RWPE2 (cell line): ENCODE measurements around the gene QRFP.
A peak's percentile ranks its signal among the peaks of the same experiment; 100 is the strongest.

Source experiments
- ATAC-seq: fragments of 200-7000 bp; cut with Tn5 transposase; 3 replicates; pipeline ENCODE4 v1.9.1; 2021; ENCODE audit warnings: low read depth
- DNase-seq: peaks from one replicate; pipeline ENCODE4 v3.0.0-alpha.2; 2020; ENCODE audit warnings: low spot score
- H3K27ac ChIP-seq: fragments of 450-650 bp; 2 replicates; pipeline ENCODE4 v1.5.1; 2017; ENCODE audit warnings: mild to moderate bottlenecking; ENCODE audit not compliant: poor library complexity, severe bottlenecking
- H3K27me3 ChIP-seq: fragments of 250-450 bp; sonication (Bioruptor Pico); 2 replicates; pipeline ENCODE4 v1.5.1; 2021; ENCODE audit warnings: mild to moderate bottlenecking, moderate library complexity; ENCODE audit not compliant: insufficient read depth, poor library complexity, severe bottlenecking
- H3K36me3 ChIP-seq: fragments of 250-450 bp; sonication (Bioruptor Pico); 2 replicates; pipeline ENCODE4 v1.5.1; 2020; ENCODE audit warnings: low read depth, mild to moderate bottlenecking, moderate library complexity
- H3K4me1 ChIP-seq: fragments of 250-450 bp; sonication (Bioruptor Pico); 2 replicates; pipeline ENCODE4 v1.5.1; 2021; ENCODE audit warnings: mild to moderate bottlenecking, moderate library complexity; ENCODE audit not compliant: insufficient read depth, poor library complexity, severe bottlenecking
- H3K4me3 ChIP-seq: fragments of 250-450 bp; sonication (Bioruptor Pico); 2 replicates; pipeline ENCODE4 v1.5.1; 2021; ENCODE audit warnings: mild to moderate bottlenecking, moderate library complexity; ENCODE audit not compliant: severe bottlenecking
- H3K9me3 ChIP-seq: fragments of 250-450 bp; sonication (Bioruptor Pico); 2 replicates; pipeline ENCODE4 v1.5.1; 2021; ENCODE audit warnings: mild to moderate bottlenecking, moderate library complexity; ENCODE audit not compliant: severe bottlenecking
- CTCF ChIP-seq: fragments of 450-650 bp; IDR thresholded peaks from one replicate; pipeline ENCODE4 v1.5.1; 2017; ENCODE audit warnings: mild to moderate bottlenecking, moderate library complexity; ENCODE audit not compliant: poor library complexity, severe bottlenecking

The QRFP gene

GRCh38 chr9:130899051-130899748 lies 2.6 kb upstream of the QRFP start:
- H3K36me3 ChIP-seq: no peaks in the 10 kb centered on the region
- ATAC-seq (no peak), DNase-seq (no peak)
- TF ChIP-seq CTCF: no peak
- H3K9me3 ChIP-seq: peaks cover 10% of the 10 kb centered on the region
- H3K4me1 ChIP-seq: no peaks in the 10 kb centered on the region
- H3K27ac ChIP-seq: no peak overlapping the region
- no peaks in the 10 kb centered on the region for H3K27me3 ChIP-seq
- no peak overlapping the region for H3K4me3 ChIP-seq

- H3K27me3 ChIP-seq: no peaks in the 10 kb centered on the region
- DNase-seq: no peak
- peaks cover 10% of the 10 kb centered on the region for H3K9me3 ChIP-seq
Observed at GRCh38 chr9:130898552-130898852, 1.9 kb upstream of the QRFP start.

GRCh38 chr9:130897848-130898551 lies 1.4 kb upstream of the QRFP start:
- Histone ChIP-seq H3K27me3 (no peaks in the 10 kb centered on the region), H3K4me1 (no peaks in the 10 kb centered on the region), H3K36me3 (no peaks in the 10 kb centered on the region), H3K4me3 (no peak overlapping the region), H3K27ac (no peak overlapping the region), H3K9me3 (peaks cover 14% of the 10 kb centered on the region)
- ATAC-seq: no peak
- TF ChIP-seq CTCF: no peak
- DNase-seq: peak; percentile 66

More at GRCh38 chr9:130898552-130898852, 1.9 kb upstream of the QRFP start:
- H3K27ac ChIP-seq: no peak overlapping the region
- no peak overlapping the region for H3K4me3 ChIP-seq
- no peaks in the 10 kb centered on the region for H3K4me1 ChIP-seq
- no peaks in the 10 kb centered on the region for H3K36me3 ChIP-seq
- TF ChIP-seq CTCF: no peak
- ATAC-seq: no peak

GRCh38 chr9:130897105-130897751 lies 616 bp upstream of the QRFP start:
- peak; percentile 45 for DNase-seq

More at GRCh38 chr9:130897105-130897751, 616 bp upstream of the QRFP start:
- no peak for ATAC-seq
- H3K36me3 ChIP-seq: peaks cover 5% of the 10 kb centered on the region; the same call in 1 of the 2 replicates
- H3K4me1 ChIP-seq: no peaks in the 10 kb centered on the region
- no peak overlapping the region for H3K27ac ChIP-seq
- no peak overlapping the region for H3K4me3 ChIP-seq
- no peaks in the 10 kb centered on the region for H3K27me3 ChIP-seq
- no peak for TF ChIP-seq CTCF
- peaks cover 19% of the 10 kb centered on the region for H3K9me3 ChIP-seq
